Measurements from ENCODE around the gene TECPR1.

DNA sequence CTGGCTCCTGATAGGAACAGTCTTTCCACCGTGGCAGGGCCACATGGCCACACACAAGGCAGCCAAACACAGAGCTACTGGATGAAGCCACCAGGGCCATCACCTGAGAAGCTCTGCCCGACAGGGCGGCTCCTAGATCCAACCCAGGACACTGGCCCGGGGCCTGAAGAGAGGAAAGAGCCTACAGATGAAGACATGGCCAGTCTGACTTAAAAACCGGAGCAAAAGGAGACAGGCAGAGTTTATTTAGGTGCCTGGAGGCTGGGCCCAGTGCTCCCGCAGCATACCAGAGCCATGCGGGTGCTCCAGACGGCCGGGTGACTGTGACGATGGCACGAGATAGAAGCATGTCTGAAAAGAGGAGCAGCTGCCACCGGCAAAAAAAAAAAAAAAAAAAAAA, 3.9 kb downstream of the TECPR1 start:
- TF ChIP-seq, protein P1, sequence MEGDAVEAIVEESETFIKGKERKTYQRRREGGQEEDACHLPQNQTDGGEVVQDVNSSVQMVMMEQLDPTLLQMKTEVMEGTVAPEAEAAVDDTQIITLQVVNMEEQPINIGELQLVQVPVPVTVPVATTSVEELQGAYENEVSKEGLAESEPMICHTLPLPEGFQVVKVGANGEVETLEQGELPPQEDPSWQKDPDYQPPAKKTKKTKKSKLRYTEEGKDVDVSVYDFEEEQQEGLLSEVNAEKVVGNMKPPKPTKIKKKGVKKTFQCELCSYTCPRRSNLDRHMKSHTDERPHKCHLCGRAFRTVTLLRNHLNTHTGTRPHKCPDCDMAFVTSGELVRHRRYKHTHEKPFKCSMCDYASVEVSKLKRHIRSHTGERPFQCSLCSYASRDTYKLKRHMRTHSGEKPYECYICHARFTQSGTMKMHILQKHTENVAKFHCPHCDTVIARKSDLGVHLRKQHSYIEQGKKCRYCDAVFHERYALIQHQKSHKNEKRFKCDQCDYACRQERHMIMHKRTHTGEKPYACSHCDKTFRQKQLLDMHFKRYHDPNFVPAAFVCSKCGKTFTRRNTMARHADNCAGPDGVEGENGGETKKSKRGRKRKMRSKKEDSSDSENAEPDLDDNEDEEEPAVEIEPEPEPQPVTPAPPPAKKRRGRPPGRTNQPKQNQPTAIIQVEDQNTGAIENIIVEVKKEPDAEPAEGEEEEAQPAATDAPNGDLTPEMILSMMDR (IDR thresholded peaks at IDR 0.05; ENCODE audit: insufficient read depth, low read length, poor library complexity, severe bottlenecking) = no peak
- no peak for TF ChIP-seq EZH2phosphoT487 (conservative IDR thresholded peaks at IDR 0.05; ENCODE audit: low read length)

Data from SU-DHL-6 (cell line).